ENCODE data around the gene LBR.

LBR gene

GRCh38 chr1:225442123-225442505, 14.3 kb upstream of the LBR start:
- DNase-seq: no peak

GRCh38 chr1:225441314-225442122, 13.7 kb upstream of the LBR start:
- DNase-seq: no peak

DNA sequence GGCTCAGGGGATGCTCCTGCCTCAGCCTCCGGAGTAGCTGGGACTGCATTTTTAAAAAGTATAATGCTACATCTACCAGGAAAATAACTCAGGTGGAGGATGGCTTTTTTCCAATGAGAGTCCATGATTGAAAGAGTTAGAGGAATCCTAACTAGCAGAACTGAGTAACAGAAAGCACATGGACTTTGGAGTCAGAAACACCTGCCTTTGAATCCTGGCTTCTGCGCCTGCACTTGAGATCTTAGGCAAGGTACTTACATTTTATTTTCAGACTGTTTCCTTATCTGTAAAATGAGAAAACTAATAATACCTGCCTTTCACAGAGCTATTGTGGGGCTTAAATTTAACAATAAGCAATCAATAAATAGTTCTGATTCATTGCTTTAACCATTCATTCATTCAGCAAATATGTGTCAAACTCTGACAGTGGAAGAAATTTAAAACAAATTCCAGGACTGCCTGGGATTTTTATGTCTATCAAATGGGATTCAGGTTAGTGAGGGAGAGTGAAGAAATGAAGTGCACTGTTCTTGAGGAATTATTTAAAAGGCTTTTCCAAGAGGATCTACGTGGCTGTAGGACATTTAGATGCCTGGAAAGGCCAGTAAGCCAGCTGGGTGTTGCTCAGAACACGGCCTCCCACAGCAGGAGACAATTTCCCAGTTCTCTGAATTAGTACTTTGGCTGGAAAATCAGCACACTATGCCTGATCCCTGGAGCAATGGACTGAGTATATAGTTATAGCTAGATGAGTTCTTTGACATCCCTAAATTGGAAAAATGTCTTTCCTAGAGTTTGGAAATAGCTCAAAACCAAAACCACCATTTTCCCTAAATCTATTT, 12.8 kb upstream of the LBR start:
- DNase-seq: no peak

GRCh38 chr1:225437710-225438437, 10.0 kb upstream of the LBR start:
- DNase-seq: no peak

GRCh38 chr1:225435957-225436392, 8.1 kb upstream of the LBR start:
- DNase-seq: no peak

DNA sequence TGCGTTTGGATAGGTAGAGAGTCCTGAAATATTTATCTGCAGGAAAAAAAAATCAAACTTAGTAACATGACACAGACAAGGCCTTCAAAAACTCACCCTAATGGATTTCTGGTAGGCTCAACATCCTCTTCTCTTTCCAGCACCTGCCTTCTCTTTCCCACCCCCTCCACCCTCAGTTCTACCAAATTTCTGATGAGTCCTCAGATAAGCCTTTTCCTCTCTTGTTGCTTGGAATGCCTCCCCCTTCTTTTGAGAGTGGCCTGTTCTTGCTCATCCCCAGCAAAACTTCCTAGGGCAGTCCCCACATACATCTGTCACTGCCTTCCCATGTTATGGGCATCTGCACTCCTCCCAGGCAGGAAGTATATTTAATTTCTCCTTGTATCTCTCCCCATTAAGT, 7.6 kb upstream of the LBR start:
- DNase-seq: no peak

- DNase-seq: no peak
Measured at GRCh38 chr1:225435076-225435475, 7.2 kb upstream of the LBR start.

DNA sequence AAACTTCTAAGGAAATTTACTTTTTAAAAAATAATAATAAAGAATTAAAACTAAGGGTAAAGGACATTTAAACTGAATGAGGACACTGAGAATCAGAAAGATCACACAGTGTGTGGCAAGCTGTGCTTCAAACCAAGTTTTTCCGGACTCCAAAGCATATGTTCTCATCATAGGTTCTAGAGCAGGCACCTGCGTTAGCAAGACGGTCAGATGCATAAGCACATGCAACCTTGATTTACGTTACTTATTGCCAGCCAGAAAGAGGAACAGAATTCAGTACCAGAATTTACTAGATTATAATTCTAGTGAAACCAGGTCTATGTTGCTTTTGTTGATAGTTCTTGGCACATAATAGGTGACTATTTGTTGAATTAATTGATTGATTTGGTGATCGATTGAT, 6.2 kb upstream of the LBR start:
- no peak for DNase-seq

DNA sequence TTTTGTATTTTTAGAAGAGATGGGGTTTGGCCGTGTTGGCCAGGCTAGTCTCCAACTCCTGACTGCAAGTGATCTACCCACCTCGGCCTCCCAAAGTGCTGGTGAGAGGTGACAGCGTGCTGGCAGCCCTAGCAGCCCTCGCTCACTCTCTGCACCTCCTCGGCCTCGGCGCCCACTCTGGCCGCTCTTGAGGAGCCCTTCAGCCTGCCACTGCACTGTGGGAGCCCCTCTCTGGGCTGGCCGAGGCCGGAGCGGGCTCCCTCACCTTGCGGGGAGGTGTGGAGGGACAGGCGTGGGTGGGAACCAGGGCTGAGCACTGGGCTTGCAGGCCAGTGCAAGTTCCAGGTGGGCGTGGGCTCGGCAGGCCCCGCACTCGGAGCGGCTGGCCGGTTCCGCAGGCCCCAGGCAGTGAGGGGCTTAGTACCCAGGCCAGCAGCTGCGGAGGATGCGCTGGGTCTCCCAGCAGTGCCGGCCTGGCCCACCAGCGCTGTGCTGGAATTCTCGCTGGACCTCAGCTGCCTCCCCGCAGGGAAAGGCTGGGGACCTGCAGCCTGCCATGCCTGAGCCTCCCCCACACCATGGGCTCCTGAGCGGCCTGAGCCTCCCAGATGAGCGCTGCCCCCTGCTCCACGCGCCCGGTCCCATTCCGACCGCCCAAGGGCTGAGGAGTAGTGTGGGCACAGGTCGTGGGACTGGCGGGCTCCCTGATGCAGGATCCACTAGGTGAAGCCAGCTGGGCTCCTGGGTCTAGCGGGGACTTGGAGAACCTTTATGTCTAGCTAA, 3.4 kb upstream of the LBR start:
- DNase-seq: no peak

GRCh38 chr1:225430301-225430700, 2.5 kb upstream of the LBR start:
- DNase-seq: no peak

DNA sequence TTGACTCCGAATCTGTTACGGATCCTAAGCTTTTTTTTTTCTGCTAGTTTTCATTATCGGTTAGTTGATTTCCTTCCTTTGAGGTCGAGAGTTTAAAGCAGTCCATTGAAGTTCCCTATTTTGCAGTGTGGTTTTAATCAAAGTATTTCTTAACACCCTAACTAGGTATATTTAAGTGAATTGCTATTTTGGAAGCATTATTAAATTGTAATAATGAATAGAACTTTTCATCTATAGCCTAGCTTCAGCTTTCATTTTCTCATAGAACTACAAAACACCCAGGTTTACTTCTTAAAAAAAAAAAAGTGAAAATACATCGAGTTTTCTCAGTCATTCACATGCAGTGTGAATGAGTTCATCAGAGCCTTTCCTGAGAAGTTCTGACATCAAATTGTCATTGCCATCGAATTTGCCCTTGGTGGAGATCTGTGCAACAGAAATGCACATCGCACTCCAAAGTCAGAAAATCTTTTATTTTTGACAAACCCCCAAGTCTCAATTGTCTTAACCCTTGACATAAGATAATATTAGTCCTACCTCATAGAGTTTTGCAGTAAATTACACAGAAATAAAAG, 1.1 kb upstream of the LBR start:
- no peak for DNase-seq

GRCh38 chr1:225428068-225428880, 436 bp upstream of the LBR start:
- DNase-seq: peak; percentile 79

DNA sequence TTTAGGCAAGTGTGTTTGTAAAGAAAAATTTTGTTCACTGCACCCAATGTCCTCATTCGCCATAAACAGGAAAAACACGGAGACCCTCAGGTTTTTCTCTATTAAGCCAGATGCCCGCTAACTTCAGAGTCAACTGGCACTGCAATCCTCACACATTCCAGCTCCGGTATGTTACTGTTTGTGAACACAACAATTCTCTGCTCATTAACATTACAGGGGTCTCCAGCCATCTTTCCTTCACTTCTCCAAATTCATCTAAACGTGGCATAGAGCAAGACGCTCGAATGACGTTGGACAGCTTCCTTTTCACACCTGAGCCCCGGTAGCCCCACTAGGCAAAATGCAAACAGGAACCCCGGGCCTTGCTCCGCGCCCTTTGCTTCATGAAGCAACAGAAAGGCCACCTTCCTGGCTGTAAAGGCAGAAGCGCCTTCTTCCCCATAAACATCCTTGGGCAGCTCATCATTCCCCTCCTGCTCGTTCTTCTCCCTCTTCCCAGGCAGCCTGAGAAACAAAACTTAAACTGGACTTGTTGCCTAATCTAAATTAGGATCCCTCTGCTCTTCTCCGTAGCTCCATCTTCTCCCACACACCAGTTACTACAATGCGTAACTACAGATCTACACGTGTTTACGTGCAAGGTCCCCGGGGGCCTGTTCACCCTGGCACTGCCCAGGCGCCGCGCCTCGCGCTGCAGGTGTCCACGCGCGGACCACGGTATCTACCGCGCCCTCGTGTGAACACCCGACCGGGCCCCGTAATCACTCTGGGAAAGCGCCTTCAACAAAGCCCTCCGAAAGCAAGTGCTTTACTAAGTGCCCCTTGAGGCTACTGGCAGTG, 1.2 kb downstream of the LBR start:
- DNase-seq: no peak

- no peak for DNase-seq
Measured at GRCh38 chr1:225425201-225425786, 2.5 kb downstream of the LBR start.

GRCh38 chr1:225424562-225425200, 3.2 kb downstream of the LBR start:
- DNase-seq: no peak

GRCh38 chr1:225423518-225423855, 4.4 kb downstream of the LBR start:
- DNase-seq: no peak

- no peak for DNase-seq
Measured at GRCh38 chr1:225422795-225423517, 4.9 kb downstream of the LBR start.

DNA sequence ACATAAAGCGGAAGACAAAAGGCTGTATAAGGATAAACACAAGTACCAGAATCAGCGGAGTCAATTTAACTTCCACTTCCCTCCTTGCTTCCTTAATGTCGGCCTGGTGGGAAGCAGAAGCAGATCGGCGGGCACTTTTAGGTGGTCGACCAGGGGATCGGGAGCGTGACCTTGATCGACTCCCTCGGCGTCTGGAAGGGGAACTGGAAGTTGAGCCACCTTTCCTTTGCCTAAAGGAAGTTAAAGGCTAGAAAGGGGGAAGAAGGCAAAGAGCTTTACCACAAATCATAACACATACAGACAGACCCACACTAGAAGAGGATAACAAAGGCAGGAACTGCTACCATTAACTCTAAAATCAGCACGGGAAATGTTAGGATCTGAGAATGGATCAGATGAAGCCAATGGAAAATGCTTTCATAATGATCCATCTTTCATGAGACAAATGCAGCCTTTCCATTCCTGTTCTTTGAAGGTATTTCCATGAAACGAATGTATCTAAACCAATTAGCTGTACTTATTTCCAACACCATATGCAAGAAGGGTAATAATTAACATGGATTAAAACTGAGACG, 5.7 kb downstream of the LBR start:
- no peak for DNase-seq

DNA sequence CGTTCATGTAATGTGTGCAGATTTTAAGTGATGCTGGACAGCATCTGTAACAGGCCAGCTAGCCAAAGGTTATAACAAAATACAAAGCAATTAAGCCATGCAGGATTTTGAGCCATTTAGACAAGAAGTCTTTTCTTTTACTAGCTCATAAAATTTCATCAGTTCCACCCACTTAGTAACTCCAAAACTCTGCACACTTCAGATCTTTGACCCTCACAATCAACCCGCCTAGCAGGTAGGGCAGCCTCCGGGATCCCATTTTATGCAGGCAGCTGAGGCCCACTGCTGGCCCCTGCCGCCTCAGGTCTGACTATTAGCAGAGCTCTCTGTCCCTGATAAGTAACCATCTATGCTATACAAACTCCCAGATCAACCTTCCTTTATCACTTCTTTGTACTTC, 9.2 kb downstream of the LBR start:
- no peak for DNase-seq
